Retina (tissue), 1 donor: ENCODE data around the gene R3HDM2.
"Not testable (repeated sequence)": the region's sequence is repeated elsewhere in the genome, so short reads cannot be mapped to it uniquely, and the experiment has no call there.

Experiments used
- DNase-seq: peaks from one replicate; pipeline ENCODE4 v3.0.0-alpha.2; 2016

The R3HDM2 gene

GRCh38 chr12:57452181-57452936 is 21.5 kb upstream of the R3HDM2 start:
- DNase-seq, result peak; percentile 14

GRCh38 chr12:57451233-57451778 is 20.5 kb upstream of the R3HDM2 start:
- no peak for DNase-seq

GRCh38 chr12:57450057-57450456 is 19.2 kb upstream of the R3HDM2 start:
- DNase-seq, result no peak

- DNase-seq, result no peak
Observed at GRCh38 chr12:57449375-57449774, 18.5 kb upstream of the R3HDM2 start.

GRCh38 chr12:57448669-57449068 is 17.8 kb upstream of the R3HDM2 start:
- no peak for DNase-seq

GRCh38 chr12:57446292-57446960 is 15.6 kb upstream of the R3HDM2 start:
- DNase-seq, result no peak

- no peak for DNase-seq
Observed at GRCh38 chr12:57444744-57445143, 13.9 kb upstream of the R3HDM2 start.

- DNase-seq, result not testable (repeated sequence)
Observed at GRCh38 chr12:57444337-57444736, 13.5 kb upstream of the R3HDM2 start.

- no peak for DNase-seq
Observed at GRCh38 chr12:57441846-57442427, 11.1 kb upstream of the R3HDM2 start.

GRCh38 chr12:57441393-57441792 is 10.6 kb upstream of the R3HDM2 start:
- not testable (repeated sequence) for DNase-seq

- DNase-seq, result no peak
Observed at GRCh38 chr12:57439762-57440266, 9.0 kb upstream of the R3HDM2 start.

- no peak for DNase-seq
Observed at GRCh38 chr12:57438400-57438799, 7.6 kb upstream of the R3HDM2 start.

GRCh38 chr12:57435293-57435692 is 4.5 kb upstream of the R3HDM2 start:
- no peak for DNase-seq

- DNase-seq, result no peak
Observed at GRCh38 chr12:57434517-57435223, 3.8 kb upstream of the R3HDM2 start, which contains the start of gene INHBC. Gene INHBC (plus strand): TSS chr12:57434784. CDS start chr12:57434887, 103 bp downstream.

- no peak for DNase-seq
Observed at GRCh38 chr12:57433370-57433769, 2.5 kb upstream of the R3HDM2 start.

GRCh38 chr12:57431654-57432188 is 878 bp upstream of the R3HDM2 start:
- DNase-seq, result no peak

GRCh38 chr12:57430112-57430930 is 522 bp downstream of the R3HDM2 start:
- peak; percentile 45 for DNase-seq

- no peak for DNase-seq
Observed at GRCh38 chr12:57429473-57430111, 1.3 kb downstream of the R3HDM2 start.

- DNase-seq, result no peak
Observed at GRCh38 chr12:57428965-57429364, 1.9 kb downstream of the R3HDM2 start.

GRCh38 chr12:57426948-57427347 is 3.9 kb downstream of the R3HDM2 start:
- DNase-seq, result not testable (repeated sequence)

- DNase-seq, result no peak
Observed at GRCh38 chr12:57420482-57420881, 10.4 kb downstream of the R3HDM2 start.
